ENCODE data around the gene MKKS. TPM values are rescaled to one million over a fixed set of nuclear protein-coding genes. Genes with fewer than 3 reads are reported as not detected.

MKKS gene
- total RNA-seq, 1 experiment from 2014 or later = 19.9 TPM

DNA sequence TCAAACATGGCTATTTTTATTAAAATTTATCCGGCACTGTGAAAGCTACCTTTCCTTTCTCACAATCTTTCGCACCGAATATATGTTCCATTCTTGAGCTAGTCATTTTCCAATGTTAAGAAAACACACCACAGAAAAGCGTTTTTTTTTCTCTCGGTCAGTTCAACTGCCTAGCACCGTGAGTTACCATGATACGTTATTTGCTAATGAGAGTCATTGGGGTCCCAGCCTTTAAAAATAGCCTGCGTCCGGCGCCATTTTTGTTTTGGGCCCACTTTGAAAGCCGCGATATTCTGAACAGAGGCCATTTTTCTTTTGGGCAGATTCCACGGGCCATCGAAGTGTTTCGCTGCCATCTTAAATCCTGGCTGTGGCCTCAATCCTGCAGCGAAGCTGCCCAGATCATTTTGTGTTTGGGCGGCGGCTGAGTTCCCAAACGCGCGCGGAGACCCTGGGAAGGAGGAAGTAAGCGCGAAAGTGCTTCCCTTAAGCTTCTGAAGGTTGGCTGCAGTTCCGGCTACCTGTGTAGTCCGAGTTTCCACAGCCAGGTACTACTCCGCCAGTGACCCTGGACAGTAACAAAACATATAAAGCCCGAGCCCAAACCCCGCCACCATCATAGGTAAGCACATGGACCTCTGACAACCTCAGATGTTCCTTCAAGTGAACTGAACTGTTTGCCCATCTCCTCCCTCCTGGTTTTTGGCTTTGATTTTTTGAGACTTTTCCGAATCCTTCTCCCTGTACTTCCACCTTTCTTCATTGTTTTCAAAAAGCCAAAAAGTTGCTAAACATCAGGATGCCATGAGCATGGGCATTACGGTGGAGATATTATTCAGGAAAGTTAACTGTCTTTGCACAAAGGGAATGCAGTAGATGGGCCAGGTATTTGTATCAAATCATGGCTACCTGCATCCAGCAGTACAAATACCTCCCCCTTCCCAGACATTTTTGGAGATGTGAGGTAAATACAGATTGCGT lies 1.1 kb upstream of the MKKS start, which contains the start of gene SLX4IP:
TSS of gene SLX4IP (plus strand) at position 474 of the 981 bp plus-strand sequence. CDS start 22,900 bp downstream, outside the sequence.
- ChIA-PET RAD21 (ENCODE audit: low non-redundant PET in 1 of 2, low total read pairs in 2 of 2, uncharacterized antibody in 2 of 2, unreplicated experiment in 2 of 2) (interaction anchor here (0.6 to 1.6 kb wide), 4 partner anchors 33 to 817 kb away, joined by 3 to 4 read pairs (median 4); no protein-coding TSS in a partner anchor), POLR2A (interaction anchor here (0.6 to 2.5 kb wide), 16 partner anchors 10 to 1107 kb away, joined by 3 to 11 read pairs (median 4); partner anchors contain the start of gene ANKEF1), CTCF (interaction anchor here (1.3 to 1.9 kb wide), 5 partner anchors 8 to 818 kb away, joined by 5 to 8 read pairs (median 6); no protein-coding TSS in a partner anchor)
- Histone ChIP-seq H4K20me1 (ENCODE audit: insufficient read depth) (no peaks in the 10 kb centered on the region), H3K27me3 (ENCODE audit: insufficient read depth, low read length) (no peaks in the 10 kb centered on the region), H3K4me2 (ENCODE audit: low read length) (peak within 1 kb of the TSS; percentile 68), H3K9me2 (ENCODE audit: insufficient read depth) (no peaks in the 10 kb centered on the region), H3K36me3 (ENCODE audit: control insufficient read depth in 1 of 2, insufficient read depth in 2 of 2, low read length in 2 of 2) (no peaks in the 10 kb centered on the region; a peak in 1 of 4 replicates), H3K4me3 (replicated peaks in 1 of 2; ENCODE audit: low read depth in 1 of 2, low read length in 2 of 2) (peak within 1 kb of the TSS; percentile 63 to 96), H3K9ac (ENCODE audit: low read length) (peak within 1 kb of the TSS; percentile 85), H2AFZ (ENCODE audit: low read depth, low read length, poor library complexity, severe bottlenecking) (peak within 1 kb of the TSS; percentile 81), H3K4me1 (ENCODE audit: control insufficient read depth in 1 of 2, insufficient read depth in 2 of 2, low read length in 2 of 2) (peaks cover 5 to 28% of the 10 kb centered on the region in 2 experiments), H3K27ac (ENCODE audit: low read depth, low read length) (peak within 1 kb of the TSS; percentile 86), H3K79me2 (ENCODE audit: insufficient read depth, low read length) (peaks cover 66% of the 10 kb centered on the region), H3K9me3 (ENCODE audit: control insufficient read depth in 1 of 2, insufficient read depth in 1 of 2, low read depth in 1 of 2, low read length in 2 of 2) (no peaks in the 10 kb centered on the region)
- ATAC-seq (peak; percentile 75), DNase-seq (ENCODE audit: low read depth, low spot score) (peak; percentile 97)
- intact Hi-C loops (cut with micrococcal nuclease) = loop anchor here (2.0 to 10.0 kb wide), 5 partner anchors 77 to 1110 kb away; partner anchors contain the start of gene JAG1
- BruUV-seq (replicated peaks) = TSS peak; percentile 76
- TF ChIP-seq REST (IDR thresholded peaks at IDR 0.05; ENCODE audit: low read depth) (no peak), POLR2A (IDR thresholded peaks at IDR 0.05; ENCODE audit: borderline replicate concordance, extremely low read depth, insufficient read depth, insufficient read length) (peak; percentile 78), ZFX (IDR thresholded peaks at IDR 0.05) (no peak), ELF1 (IDR thresholded peaks at IDR 0.05; ENCODE audit: borderline replicate concordance, low read depth) (peak; percentile 88), SRF (IDR thresholded peaks at IDR 0.05; ENCODE audit: low read depth) (no peak), TCF7L2 (IDR thresholded peaks at IDR 0.05; ENCODE audit: borderline replicate concordance, extremely low read depth, insufficient read depth, insufficient read length) (peak; percentile 75), RAD21 (IDR thresholded peaks at IDR 0.05; ENCODE audit: low read depth) (0 out of 2 replicates have a peak, but pooled peaks have one; percentile 5), EZH2phosphoT487 (IDR thresholded peaks at IDR 0.05; ENCODE audit: borderline replicate concordance) (no peak), YY1 (IDR thresholded peaks at IDR 0.05; ENCODE audit: extremely low read depth, insufficient replicate concordance, low read depth, low read length) (peak; percentile 100), SP1 (IDR thresholded peaks at IDR 0.05; ENCODE audit: low read depth) (peak; percentile 56), EZH2 (IDR thresholded peaks at IDR 0.05) (no peak), ATF3 (IDR thresholded peaks at IDR 0.05) (no peak), POLR2AphosphoS5 (IDR thresholded peaks at IDR 0.05; ENCODE audit: low read depth, low read length) (peak; percentile 97), CTCF (IDR thresholded peaks at IDR 0.05 in 2 of 3, conservative IDR thresholded peaks at IDR 0.05 in 1 of 3; ENCODE audit: borderline replicate concordance in 1 of 3, insufficient read depth in 1 of 3, low read depth in 2 of 3, low read length in 2 of 3) (no peak), ZNF274 (IDR thresholded peaks at IDR 0.05; ENCODE audit: low read depth, low read length) (no peak)
- TF ChIP-seq, protein P1, sequence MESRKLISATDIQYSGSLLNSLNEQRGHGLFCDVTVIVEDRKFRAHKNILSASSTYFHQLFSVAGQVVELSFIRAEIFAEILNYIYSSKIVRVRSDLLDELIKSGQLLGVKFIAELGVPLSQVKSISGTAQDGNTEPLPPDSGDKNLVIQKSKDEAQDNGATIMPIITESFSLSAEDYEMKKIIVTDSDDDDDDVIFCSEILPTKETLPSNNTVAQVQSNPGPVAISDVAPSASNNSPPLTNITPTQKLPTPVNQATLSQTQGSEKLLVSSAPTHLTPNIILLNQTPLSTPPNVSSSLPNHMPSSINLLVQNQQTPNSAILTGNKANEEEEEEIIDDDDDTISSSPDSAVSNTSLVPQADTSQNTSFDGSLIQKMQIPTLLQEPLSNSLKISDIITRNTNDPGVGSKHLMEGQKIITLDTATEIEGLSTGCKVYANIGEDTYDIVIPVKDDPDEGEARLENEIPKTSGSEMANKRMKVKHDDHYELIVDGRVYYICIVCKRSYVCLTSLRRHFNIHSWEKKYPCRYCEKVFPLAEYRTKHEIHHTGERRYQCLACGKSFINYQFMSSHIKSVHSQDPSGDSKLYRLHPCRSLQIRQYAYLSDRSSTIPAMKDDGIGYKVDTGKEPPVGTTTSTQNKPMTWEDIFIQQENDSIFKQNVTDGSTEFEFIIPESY (IDR thresholded peaks at IDR 0.05; ENCODE audit: extremely low read depth, insufficient replicate concordance, low read length) = peak; percentile 85

Data from HCT116 (cell line).